GM23338 (cell line): ENCODE results near the gene SNAPC3. TPM values are rescaled to one million over a fixed set of nuclear protein-coding genes. Genes with fewer than 3 reads are reported as not detected.

Experiments used
- ATAC-seq: fragments of 200-7000 bp; cut with Tn5 transposase; 3 replicates; pipeline ENCODE4 v1.9.1; 2020
- DNase-seq: peaks from one replicate; pipeline ENCODE4 v3.0.0-alpha.2; 2015; ENCODE audit warnings: low spot score
- H2AFZ ChIP-seq: fragments of 200-600 bp; sonication (generic); 2 replicates; pipeline ENCODE4 v1.8.0; 2016; ENCODE audit warnings: antibody characterized with exemption, mild to moderate bottlenecking, moderate library complexity
- H3F3A ChIP-seq: fragments of 200-600 bp; sonication (generic); replicated peaks from 2 replicates; pipeline ENCODE4 v1.8.0; 2017; ENCODE audit warnings: antibody characterized with exemption, mixed run types, low read depth
- H3K27ac ChIP-seq: fragments of 200-600 bp; sonication (generic); 2 replicates; pipeline ENCODE4 v1.6.1; 2016; ENCODE audit warnings: low read depth
- H3K27me3 ChIP-seq: fragments of 200-600 bp; sonication (generic); 2 replicates; pipeline ENCODE4 v1.8.0; 2016; ENCODE audit warnings: mild to moderate bottlenecking, mixed run types, moderate library complexity; ENCODE audit not compliant: insufficient read depth
- H3K36me3 ChIP-seq: fragments of 200-600 bp; sonication (generic); 2 replicates; pipeline ENCODE4 v1.8.0; 2016; ENCODE audit warnings: mild to moderate bottlenecking; ENCODE audit not compliant: insufficient read depth
- H3K4me1 ChIP-seq: fragments of 200-600 bp; sonication (generic); 2 replicates; pipeline ENCODE4 v1.8.0; 2016; ENCODE audit warnings: mild to moderate bottlenecking, moderate library complexity; ENCODE audit not compliant: insufficient read depth
- H3K4me2 ChIP-seq: fragments of 200-600 bp; sonication (generic); 2 replicates; pipeline ENCODE4 v1.7.1; 2017; ENCODE audit warnings: mixed run types
- H3K4me3 ChIP-seq: fragments of 200-600 bp; sonication (generic); 2 replicates; pipeline ENCODE4 v1.6.1; 2016; ENCODE audit warnings: mixed run types
- H3K79me2 ChIP-seq: fragments of 200-600 bp; sonication (generic); replicated peaks from 2 replicates; pipeline ENCODE4 v1.8.0; 2017; ENCODE audit warnings: mild to moderate bottlenecking; ENCODE audit not compliant: insufficient read depth
- H3K9me2 ChIP-seq: fragments of 200-600 bp; sonication (generic); 2 replicates; pipeline ENCODE4 v1.8.0; 2017; ENCODE audit not compliant: insufficient read depth
- H4K20me1 ChIP-seq: fragments of 200-600 bp; sonication (generic); replicated peaks from 2 replicates; pipeline ENCODE4 v1.8.0; 2017; ENCODE audit warnings: mild to moderate bottlenecking; ENCODE audit not compliant: insufficient read depth
- H3K27ac Mint-ChIP-seq: 2 replicates; pipeline ENCODE4 v1.8.0; 2020; ENCODE audit warnings: inconsistent platforms, mild to moderate bottlenecking, moderate library complexity, mixed read lengths
- H3K27me3 Mint-ChIP-seq: 3 replicates; pipeline ENCODE4 v1.8.0; 2022; ENCODE audit warnings: low read depth, mild to moderate bottlenecking, moderate library complexity, mixed read lengths, inconsistent platforms; ENCODE audit not compliant: insufficient read depth, poor library complexity
- H3K36me3 Mint-ChIP-seq: 3 replicates; pipeline ENCODE4 v1.8.0; 2021; ENCODE audit warnings: low read depth, mild to moderate bottlenecking, inconsistent platforms, moderate library complexity, mixed read lengths
- H3K4me1 Mint-ChIP-seq: 3 replicates; pipeline ENCODE4 v1.8.0; 2020; ENCODE audit warnings: mild to moderate bottlenecking, inconsistent platforms, mixed read lengths
- H3K4me3 Mint-ChIP-seq: 3 replicates; pipeline ENCODE4 v1.8.0; 2021; ENCODE audit warnings: moderate library complexity, mild to moderate bottlenecking, inconsistent platforms, mixed read lengths
- H3K9me3 Mint-ChIP-seq: 3 replicates; pipeline ENCODE4 v1.8.0; 2020; ENCODE audit warnings: moderate library complexity, mild to moderate bottlenecking, inconsistent platforms, mixed read lengths
- CREB1 ChIP-seq: fragments of 250-450 bp; sonication (Bioruptor Pico); IDR thresholded peaks from 2 replicates; pipeline ENCODE4 v1.5.0; 2020; ENCODE audit warnings: low read depth, mild to moderate bottlenecking, moderate library complexity
- CTCF ChIP-seq, 2 experiments: fragments of 200-600 bp in 1 of 2; sonication (generic) in 1 of 2; conservative IDR thresholded peaks; 2 replicates each; pipeline versions ENCODE4 v1.5.1 to v1.6.1; 2016 to 2017; ENCODE audit warnings: antibody characterized with exemption in 2 of 2, low read depth in 2 of 2, mild to moderate bottlenecking in 2 of 2, moderate library complexity in 1 of 2
- ETS1 ChIP-seq: IDR thresholded peaks from 2 replicates; pipeline ENCODE4 v1.6.1; 2016; ENCODE audit warnings: antibody characterized with exemption
- EZH2 ChIP-seq: fragments of 200-600 bp; sonication (generic); IDR thresholded peaks from one replicate; pipeline ENCODE4 v1.8.0; 2017; ENCODE audit warnings: antibody characterized with exemption, mild to moderate bottlenecking, low read depth; ENCODE audit not compliant: unreplicated experiment
- EZH2phosphoT487 ChIP-seq: fragments of 200-600 bp; sonication (generic); IDR thresholded peaks from one replicate; pipeline ENCODE4 v1.8.1; 2018; ENCODE audit warnings: antibody characterized with exemption; ENCODE audit not compliant: unreplicated experiment
- JUNB ChIP-seq: IDR thresholded peaks from one replicate; pipeline ENCODE4 v1.6.1; 2016; ENCODE audit warnings: antibody characterized with exemption; ENCODE audit not compliant: unreplicated experiment
- NANOG ChIP-seq: IDR thresholded peaks from 2 replicates; pipeline ENCODE4 v1.6.1; 2016; ENCODE audit warnings: antibody characterized with exemption, borderline replicate concordance
- POLR2AphosphoS5 ChIP-seq: IDR thresholded peaks from 2 replicates; pipeline ENCODE4 v1.6.1; 2016; ENCODE audit warnings: antibody characterized with exemption, low read depth
- ZNF114 ChIP-seq: fragments of 250-450 bp; sonication (Bioruptor Pico); IDR thresholded peaks from 2 replicates; pipeline ENCODE4 v1.5.0; 2020; ENCODE audit warnings: mild to moderate bottlenecking, moderate library complexity
- ZNF331 ChIP-seq: fragments of 250-450 bp; sonication (Bioruptor Pico); IDR thresholded peaks from 2 replicates; pipeline ENCODE4 v1.5.0; 2020; ENCODE audit warnings: low read depth, mild to moderate bottlenecking, moderate library complexity
- ZNF462 ChIP-seq: fragments of 250-450 bp; sonication (Bioruptor Pico); IDR thresholded peaks from 2 replicates; pipeline ENCODE4 v1.5.0; 2020; ENCODE audit warnings: mild to moderate bottlenecking, moderate library complexity
- polyA plus RNA-seq: library from polyadenylated mRNA; unstranded; fragments of >200 nt; fragmentation: Nextera tagmentation; extraction: Ambion mirVana; gene quantifications from 2 replicates; pipeline ENCODE4 v1.2.1, GENCODE V29; 2016
- total RNA-seq: library from RNA; depleted of rRNA; stranded (reverse); fragments of >200 nt; shearing (Covaris generic); gene quantifications from 2 replicates; pipeline ENCODE4 v1.2.3, GENCODE V29; 2014

SNAPC3 gene
- total and polyA plus RNA-seq, 2 experiments from 2014 or later, result 20.9 to 35.2 TPM

- TF ChIP-seq ZNF462 (CRISPR knock-in tag), result no peak
- no peak for TF ChIP-seq ZNF331 (CRISPR knock-in tag)
- TF ChIP-seq CREB1 (CRISPR knock-in tag), result no peak
- no peak for TF ChIP-seq ETS1
- TF ChIP-seq JUNB, result no peak
- no peak for TF ChIP-seq POLR2AphosphoS5
Observed at GRCh38 chr9:15482146-15482545, 59.5 kb downstream of the SNAPC3 start (continued).

GRCh38 chr9:15484802-15485201 lies 62.1 kb downstream of the SNAPC3 start:
- H3K27me3 ChIP-seq, result no peaks in the 10 kb centered on the region
- H3K79me2 ChIP-seq, result peaks cover 98% of the 10 kb centered on the region
- 0 out of 2 replicates have a peak, but pooled peaks cover 8% of the 10 kb centered on the region for H3K4me1 ChIP-seq
- DNase-seq (no peak), ATAC-seq (no peak)
- Mint-ChIP-seq H3K9me3 (no peaks in the 10 kb centered on the region), H3K36me3 (peaks cover 86% of the 10 kb centered on the region), H3K4me1 (peaks cover 11% of the 10 kb centered on the region; the same call in 2 of the 3 replicates), H3K4me3 (no peak overlapping the region), H3K27ac (no peak overlapping the region), H3K27me3 (peaks cover 2% of the 10 kb centered on the region)
- H2AFZ ChIP-seq, result no peak overlapping the region
- peaks cover 12% of the 10 kb centered on the region; the same call in 1 of the 2 replicates for H3F3A ChIP-seq
- no peak overlapping the region for H3K4me3 ChIP-seq
- no peaks in the 10 kb centered on the region for H3K9me2 ChIP-seq
- peaks cover 54% of the 10 kb centered on the region for H3K36me3 ChIP-seq
- H3K4me2 ChIP-seq, result no peak overlapping the region
- 0 out of 2 replicates have a peak overlapping the region, but pooled peaks have one; percentile 6 for H3K27ac ChIP-seq
- H4K20me1 ChIP-seq, result peaks cover 35% of the 10 kb centered on the region
- no peak for TF ChIP-seq POLR2AphosphoS5
- no peak for TF ChIP-seq EZH2
- no peak for TF ChIP-seq ETS1
- TF ChIP-seq EZH2phosphoT487, result no peak
- no peak for TF ChIP-seq NANOG
- TF ChIP-seq JUNB, result no peak
- no peak for TF ChIP-seq CTCF (conservative IDR thresholded peaks at IDR 0.05; ENCODE audit: low read depth in 2 of 2)
- no peak for TF ChIP-seq ZNF114
